Stimulated activated CD4-positive, alpha-beta T cell treated with anti-CD3 and anti-CD28 coated beads, Interleukin-12 subunit alpha, Interleukin-12 subunit beta, amount 100 ng/mL, for 4 hours (primary cell): ENCODE measurements around the gene ZC3H18.

ENCODE experiments used
- DNase-seq: peaks from one replicate; pipeline ENCODE4 v3.0.0-alpha.2; 2020

Gene ZC3H18

DNA sequence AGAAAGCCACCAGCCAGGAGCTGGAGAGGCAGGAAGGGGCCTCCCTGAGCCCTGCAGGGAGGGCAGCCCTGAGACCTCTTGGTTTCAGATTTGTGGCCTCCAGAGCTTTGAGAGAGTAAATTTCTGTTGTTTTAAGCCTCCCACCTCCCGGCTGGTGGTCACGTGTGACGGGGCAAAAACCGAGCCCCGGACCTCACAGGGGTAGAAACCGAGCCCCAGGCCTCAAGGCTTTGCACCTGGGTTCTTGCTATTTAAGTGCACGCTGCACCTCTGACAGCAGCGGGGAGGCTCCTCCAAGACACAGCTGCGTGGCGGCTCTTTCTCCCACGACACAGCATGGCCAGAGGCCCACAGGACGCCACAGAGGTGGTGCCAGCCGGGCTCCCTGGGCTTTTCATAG is 17.4 kb upstream of the ZC3H18 start:
- no peak for DNase-seq

DNA sequence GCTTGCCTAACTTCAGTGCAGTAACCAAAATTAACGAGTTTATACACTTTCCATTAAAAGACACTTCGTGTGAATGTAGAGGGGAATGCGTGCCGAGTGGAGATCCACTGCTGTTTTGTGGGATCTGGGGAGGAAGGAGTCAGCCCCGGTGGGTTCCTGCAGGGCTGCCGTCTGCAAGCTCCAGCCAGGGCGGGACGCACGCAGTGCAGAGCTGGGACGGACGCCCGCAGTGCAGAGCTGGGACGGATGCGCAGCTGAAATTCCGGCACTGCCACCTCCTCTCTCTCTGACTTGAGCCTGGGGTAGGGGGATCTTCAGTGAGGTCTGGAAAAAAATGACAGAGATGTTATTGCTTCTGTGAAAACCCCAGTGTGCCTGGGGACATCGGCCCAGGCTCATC is 16.5 kb upstream of the ZC3H18 start:
- no peak for DNase-seq

DNA sequence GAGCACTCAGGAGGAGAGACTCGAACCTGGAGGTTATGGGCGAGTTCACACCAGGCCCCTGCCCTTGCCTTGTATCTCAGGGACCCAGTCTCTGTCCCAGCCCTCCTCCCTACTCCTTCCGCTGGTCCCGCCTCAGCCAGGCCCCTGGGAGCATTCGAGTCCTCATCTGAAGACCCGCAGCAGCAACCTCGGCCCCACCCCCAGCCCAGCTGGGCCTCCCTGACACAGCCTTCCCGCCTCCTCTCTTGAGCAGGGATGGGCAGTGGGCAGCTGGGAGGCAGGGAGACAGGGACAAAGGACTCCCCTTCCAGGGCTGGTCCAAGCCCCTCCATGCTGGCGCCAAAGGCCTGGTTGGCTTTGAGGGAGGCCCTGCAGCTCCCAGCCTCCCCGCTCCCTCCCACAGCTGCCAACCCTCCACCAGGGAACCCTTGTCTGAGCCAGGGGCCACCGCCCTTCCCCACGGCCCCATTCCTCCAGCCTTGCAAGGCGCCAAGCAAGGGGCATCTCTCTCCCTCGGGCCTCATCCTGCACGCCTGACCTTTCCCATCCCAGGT is 15.4 kb upstream of the ZC3H18 start:
- DNase-seq = no peak

DNA sequence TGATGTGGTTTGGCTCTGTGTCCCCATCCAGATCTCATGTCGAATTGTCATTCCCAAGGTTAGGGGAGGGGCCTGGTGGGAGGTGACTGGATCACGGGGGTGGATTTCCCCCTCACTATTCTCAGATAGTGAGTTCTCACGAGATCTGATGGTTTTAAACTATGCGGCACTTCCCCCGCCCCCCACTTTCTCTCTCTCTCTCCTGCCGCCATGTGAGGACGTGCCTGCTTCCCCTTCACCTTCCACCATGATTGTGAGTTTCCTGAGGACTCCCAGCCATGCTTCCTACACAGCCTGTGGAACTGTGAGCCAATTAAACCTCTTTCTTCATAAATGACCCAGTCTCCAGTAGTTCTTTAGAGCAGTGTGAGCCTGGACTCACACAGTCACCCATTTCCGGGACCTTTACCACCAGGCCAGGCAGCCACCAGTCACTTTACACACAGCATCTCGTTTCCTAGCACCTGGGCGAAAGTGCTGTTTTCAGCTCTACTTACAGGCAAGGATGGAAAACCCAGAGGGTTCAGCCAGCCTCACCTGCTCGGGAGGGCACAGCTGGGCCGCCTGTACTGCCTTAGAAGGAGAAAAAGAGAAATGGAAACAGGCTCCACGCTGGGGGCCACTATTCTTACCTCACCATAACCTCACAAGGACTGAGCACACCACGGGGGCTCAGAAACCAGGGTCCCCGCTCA is 13.8 kb upstream of the ZC3H18 start:
- no peak for DNase-seq

DNA sequence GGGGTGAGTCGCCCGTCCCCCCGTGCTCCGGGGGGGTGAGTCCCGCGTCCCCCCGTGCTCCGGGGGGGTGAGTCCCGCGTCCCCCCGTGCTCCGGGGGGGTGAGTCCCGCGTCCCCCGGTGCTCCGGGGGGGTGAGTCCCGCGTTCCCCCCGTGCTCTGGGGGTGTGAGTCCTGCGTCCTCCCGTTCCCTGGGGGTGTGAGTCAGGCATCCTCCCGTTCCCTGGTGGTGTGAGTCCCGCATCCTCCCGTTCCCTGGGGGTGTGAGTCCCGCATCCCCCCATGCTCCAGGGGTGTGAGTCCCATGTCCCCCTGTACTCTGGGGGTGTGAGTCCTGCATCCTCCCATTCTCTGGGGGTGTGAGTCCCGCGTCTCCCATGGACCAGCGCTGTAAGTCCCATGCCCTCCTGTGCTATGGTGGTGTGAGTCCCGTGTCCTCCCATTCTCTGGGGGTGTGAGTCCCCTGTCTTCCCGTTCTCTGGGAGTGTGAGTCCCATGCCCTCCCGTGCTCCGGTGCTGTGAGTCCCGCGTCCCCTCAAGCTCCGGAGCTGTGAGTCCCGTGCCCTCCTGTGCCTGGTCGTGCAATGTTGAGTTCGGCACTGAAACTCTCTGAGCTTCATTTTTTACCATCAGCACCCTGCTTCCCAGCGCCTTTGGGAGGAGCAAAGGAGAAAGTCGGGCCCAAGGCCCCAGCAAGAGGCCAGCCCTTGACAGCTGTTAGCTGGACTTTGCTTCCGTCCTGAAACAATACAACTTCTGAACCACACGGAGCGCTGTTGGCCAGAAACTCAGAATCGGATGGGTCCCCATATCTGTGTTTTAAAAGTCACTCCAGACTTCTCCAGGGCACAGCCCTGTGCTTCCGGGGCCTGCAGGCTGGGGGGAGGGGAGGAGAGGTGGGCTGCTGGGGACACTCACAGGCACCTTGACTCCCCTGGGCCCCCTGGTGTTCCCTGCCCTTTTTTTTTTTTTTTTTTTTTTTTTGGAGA is 11.5 kb upstream of the ZC3H18 start:
- DNase-seq = no peak

DNA sequence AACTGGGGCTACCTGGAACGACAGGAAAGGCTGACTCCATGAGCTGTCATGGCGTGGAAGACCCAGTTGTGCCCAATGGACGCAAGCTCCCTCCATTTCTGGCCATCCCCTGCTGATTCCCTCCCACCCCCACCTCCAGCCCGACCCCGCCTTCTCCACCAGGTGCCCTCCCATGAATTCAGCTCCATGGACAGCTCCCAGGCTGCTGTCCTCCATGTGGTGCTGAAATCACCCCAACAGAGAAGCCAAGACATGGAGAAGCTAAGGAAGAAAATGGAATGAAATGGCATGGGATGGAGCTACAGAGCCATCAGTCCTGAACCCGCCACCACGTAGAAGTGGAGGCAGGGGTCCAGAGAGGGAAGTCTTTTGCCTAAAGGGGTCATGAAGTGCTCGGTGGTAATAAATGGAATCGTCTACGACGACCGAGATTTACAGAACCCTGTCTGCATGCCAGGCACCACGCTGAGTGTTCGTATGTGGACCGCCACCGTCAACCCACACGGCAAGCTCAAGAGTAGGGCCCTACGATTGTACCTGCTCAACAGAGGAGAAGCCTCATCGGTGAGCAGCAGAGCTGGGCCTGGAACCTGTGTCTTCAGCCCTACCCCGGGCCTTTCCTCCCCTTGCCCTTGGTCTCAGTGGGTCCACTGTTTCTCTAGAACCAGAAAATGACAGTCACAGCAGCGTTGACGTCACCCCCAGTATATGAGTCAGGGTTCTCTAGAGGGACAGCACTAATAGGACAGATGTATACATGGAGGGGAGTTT is 9.3 kb upstream of the ZC3H18 start:
- no peak for DNase-seq

DNA sequence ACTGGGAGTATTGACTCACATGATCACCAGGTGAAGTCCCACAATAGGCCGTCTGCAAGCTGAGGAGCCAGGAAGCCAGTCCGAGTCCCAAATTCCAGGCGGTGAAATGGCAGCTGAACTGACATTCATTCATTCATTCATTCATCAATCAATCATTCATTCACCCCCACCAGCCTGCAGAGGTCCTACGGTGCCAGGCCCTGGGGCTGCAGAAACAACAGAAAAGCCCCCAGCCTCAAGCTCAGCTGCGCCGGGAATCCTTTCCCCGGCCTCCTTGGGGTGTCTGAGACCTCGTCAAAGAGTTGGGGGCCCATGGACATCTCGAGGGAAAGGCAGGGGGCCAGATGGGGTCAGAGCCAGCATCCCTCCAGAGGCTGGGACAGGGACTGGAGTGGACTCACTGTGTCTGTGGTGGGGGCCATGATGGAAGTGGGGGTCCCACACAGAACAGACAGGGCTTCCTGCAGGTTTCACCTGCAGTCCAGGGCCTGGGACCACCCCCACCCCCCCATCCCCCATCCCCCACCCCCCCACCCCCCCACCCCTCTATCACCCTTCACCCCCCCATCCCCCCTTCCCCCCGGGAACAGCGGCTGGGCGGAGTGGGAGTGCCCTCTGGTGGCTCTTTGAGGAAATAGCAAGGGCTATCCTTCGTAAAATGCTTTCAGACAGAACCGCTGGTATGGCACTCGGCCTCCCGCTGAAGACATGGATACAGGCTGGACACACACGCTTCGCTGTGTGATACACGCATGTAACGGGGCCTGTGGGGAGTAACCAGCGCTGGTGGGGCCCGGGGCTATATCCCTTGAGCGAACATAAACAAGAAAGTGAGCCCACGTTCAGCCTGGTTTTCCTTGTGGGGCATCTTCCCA is 8.5 kb upstream of the ZC3H18 start:
- peak; percentile 38 for DNase-seq

DNA sequence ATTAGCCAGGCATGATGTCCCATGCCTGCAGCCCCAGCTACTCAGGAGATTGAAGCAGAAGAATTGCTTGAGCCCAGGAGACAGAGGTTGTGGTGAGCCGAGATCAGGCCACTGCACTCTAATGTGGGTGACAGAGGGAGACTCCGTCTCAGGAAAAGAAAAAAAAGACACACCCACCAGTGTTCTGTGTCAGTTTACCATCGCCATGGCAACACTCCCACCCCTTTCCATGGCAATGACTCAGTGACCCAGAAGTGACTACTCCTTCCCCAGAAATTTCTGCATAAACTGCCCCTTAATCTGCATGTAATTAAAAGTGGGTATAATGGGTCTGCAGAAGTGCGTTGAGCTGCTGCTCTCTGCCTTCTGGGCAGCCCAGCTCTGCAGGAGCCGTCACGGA is 4.0 kb upstream of the ZC3H18 start:
- peak; percentile 61 for DNase-seq

DNA sequence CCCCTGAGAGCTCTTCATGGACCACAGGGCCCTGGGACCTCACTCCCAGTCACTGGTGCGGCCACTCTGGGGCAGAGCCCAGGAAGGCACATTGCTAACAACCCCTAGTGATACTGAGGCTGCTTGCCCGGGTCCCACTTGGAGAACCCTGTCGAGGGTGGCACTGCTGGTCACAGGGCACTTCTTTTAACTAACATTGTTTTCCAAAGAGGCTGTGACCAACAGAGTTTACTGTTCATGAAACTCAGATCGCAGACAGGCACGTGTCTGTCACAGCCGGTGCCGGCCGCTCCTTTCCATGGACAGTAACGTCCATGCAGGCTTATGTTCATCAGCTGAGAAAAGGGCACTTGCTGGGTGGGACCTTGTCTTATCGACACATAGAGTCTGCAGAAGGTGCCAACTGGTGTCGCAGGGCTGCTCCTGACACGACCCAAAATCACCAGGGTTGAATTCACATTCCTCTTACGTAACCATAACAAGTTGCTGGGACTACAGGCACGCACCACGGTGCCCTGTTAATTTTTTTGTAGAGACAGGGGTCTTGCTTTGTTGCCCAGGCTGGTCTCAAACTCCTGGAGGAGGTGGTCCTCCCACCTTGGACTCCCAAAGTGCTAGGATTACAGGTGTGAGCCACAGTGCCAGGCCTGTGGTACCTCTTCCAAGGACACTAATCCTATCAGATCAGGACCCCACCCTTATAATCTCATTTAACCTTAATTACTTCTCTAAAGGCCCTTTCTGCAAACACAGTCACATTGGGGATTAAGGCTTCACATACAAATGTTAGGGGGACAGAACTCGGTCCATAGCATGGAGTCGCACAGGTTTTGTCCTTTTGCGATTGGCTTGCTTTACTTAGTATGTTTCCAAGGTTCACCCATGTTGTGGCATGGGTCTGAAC is 1.2 kb upstream of the ZC3H18 start:
- no peak for DNase-seq

DNA sequence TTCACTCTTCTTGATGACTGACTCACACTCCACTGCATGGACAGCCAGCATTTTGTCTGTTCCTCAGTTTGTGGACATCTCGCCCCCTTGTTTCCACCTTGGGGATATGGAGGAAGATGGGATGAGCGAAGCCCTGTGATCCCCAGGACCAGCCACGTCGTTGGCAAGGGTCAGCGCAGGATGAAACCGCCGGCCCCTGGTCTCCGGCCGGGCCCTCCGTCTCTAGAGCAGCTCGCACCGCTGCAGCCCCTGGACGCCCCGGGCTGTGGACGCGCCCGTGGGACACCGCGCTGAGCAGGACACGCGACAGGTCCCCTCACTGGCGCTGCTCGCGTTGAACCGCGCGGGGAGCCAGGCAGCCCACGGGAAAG is 604 bp upstream of the ZC3H18 start:
- DNase-seq = no peak

DNA sequence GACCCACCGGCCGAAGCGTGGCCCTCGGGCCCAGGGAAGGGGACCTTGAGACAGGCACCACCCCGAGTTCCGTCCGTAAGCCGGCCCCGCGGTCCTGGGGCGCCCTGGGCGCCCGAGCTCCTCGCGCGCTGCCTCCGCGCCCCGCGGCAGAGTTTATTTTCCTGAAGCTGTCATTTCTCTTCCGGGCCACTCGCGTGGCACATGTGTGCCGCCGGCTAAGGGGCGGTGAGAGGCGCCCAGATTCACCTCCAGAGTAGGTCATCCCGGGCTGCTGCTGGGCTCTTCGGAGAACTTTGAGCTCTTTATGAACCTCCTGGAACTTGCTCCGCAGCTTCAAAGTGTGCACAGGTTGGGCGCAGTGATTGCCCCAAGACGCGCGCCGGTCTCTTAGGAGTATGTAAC is 489 bp downstream of the ZC3H18 start:
- DNase-seq = peak; percentile 43

DNA sequence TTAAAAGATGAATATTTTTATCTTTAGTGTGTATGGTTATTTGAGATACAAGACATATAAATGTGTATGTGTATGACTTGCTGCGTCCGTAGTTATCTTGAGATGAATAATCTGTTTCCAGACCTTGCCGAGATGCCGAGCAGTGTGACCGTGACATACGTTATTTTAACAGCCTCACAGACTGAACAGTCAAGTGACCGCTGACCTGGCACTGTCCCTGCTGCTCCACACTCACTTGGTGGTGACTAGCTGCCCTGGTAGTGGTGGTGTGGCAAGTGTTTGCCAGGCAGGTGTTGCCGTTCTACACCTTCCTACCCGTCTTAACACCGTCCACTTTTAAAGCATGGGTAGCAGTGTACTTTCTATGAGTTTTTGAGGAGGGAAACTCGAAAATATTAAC is 5.0 kb downstream of the ZC3H18 start:
- DNase-seq = no peak

DNA sequence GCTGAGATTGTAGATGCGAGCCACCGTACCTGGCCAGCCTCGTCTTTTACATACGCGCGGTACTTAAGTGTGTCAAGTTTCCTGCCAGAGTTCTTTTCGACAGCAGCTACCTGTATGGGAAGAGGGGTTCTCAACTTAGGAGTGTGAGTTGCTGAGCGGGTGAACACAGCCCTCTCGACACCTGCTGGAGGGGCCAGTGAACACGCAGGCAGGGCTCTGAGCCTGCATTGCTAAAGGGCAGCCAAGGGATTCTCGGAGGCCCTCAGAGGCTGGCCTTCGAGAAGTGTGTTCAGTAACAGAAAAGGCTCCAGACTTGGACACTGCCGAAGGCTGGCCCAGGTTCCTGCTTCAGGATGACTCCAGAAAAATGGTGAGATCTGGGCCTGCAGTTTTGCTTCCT is 6.1 kb downstream of the ZC3H18 start:
- DNase-seq = no peak

DNA sequence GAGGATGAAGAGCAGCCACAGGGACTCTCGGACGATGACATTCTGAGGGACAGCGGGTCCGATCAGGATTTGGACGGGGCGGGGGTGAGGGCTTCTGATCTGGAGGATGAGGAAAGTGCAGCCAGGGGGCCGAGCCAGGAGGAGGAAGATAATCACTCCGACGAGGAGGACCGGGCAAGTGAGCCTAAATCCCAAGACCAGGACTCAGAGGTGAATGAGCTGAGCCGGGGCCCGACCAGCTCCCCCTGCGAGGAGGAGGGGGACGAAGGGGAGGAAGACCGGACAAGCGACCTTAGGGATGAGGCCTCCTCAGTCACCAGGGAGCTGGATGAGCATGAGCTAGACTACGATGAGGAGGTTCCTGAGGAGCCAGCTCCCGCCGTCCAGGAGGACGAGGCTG is 7.0 kb downstream of the ZC3H18 start:
- DNase-seq = no peak

DNA sequence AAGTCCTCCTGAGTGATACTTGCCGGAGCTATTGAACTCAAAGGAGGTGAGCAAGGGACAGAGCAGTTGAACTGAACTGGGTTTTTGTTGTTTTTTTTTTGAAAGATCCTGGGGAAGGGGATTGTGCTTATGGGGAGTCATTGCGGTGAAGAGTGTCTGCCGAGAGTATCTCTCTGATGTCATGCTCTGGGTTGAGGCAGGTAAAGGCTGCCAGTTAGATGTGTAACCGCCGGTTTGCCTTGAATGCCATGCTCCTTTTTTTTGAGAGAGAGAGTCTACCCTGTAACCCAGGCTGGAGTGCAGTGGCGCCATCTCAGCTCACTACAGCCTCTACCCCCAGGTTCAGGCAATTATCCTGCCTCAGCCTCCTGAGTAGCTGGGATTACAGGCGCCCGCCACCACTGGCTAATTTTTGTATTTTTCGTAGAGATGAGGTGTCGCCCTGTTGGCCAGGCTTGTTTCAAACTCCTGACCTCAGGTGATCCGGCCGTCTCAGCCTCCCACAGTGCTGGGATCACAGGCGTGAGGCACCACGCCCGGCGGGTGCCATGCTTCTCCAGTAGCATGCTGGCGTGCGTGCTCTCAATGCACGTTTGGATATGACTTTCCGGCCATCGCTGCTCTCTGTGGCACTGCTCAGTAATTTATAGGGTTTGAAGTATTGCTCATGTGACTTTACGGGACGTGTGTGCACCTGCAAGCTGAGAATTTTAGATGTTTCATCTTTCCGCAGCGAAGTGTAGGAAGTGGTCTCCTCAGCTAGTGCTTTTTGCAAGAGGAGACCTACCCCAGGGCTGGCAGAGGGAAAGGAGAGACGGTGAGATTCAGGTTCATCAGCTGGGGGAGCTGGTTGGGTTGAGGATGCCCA is 8.5 kb downstream of the ZC3H18 start:
- no peak for DNase-seq

DNA sequence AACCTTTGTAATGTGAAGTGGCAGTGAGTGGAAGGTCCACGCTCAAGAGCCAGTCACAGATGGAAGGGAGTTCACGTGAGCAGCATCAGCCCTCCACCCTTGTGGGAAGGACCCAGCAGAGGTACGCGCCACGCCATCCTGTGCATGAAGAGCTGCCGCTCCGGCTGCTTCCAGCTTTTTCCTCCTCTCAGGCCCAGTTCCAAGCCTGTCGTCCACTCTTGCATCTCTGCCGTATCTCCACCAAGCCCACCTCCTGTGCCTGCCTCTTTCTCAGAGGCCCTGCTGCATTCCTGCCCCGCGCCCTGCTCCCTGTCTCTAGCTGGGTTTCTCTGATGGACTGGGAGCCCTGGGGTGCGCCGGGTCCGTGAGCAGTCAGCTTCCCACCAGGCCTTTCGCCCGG is 10.2 kb downstream of the ZC3H18 start:
- no peak for DNase-seq

DNA sequence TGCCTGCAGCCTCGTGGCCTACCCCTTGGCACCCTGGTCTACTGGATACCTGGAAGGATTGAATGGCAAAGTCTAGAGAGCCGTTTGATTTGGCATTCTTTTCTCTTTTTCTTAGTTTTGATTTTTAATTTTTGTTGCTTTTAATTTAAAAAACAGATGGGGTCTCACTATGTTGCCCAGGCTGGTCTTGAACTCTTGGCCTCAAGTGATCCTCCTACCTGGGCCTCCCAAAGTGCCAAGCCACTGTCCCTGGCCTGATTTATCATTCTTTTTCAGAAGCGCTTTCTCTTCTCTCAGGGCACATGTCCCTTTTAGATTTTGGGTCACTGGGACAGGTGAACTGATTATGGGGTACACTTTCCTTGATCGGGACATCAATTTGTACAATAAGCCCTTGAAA is 10.8 kb downstream of the ZC3H18 start:
- no peak for DNase-seq

DNA sequence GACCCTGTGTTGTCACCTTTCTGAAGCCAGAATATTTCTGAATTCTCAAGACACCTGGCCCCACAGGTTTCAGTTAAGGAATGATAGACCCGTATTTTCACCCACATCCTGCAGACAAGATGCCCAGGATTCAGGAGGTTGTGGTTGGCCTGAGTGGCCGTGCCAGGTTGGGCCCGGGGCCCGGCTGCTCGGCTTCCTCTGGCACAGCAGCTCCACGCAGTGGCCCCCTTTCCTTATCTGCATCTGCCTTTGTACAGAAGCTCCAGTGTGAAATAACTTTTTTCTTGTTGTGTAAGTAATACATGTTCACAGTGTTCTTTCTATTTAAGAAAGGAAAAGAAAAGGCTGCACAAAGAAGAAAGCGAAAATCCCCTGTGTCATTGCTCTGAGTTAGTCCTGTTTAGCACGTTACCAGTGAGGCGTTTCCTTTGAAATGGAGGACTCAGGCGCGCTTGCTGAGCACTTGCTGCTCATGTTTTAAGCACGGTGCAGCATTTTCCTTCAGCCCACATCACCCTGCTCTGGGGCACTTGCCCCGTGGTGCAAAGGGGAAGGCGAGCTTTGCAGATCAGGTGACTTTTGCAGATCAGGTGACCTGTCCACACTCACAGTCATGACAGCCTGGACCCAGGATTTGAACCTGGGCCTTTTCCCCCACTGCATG is 12.8 kb downstream of the ZC3H18 start:
- no peak for DNase-seq

DNA sequence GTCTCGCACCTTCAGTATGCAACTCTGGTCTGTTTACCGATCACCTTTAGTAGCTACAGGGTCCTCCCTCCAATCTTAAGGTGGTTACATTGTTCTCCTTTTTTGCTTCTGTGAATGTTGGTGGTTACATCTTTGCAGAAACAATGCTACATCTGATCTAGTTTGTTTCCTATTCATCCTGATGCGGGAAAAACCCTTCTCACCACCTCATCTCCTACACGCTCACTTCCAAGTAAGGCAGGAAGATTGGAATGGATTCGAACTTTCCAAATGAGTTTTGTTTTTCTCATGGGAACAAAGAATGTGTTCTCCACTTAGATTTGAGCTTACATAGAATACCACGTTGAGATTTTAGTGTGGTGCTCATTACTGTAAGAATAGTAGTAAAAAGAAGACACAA is 14.5 kb downstream of the ZC3H18 start:
- DNase-seq = no peak

DNA sequence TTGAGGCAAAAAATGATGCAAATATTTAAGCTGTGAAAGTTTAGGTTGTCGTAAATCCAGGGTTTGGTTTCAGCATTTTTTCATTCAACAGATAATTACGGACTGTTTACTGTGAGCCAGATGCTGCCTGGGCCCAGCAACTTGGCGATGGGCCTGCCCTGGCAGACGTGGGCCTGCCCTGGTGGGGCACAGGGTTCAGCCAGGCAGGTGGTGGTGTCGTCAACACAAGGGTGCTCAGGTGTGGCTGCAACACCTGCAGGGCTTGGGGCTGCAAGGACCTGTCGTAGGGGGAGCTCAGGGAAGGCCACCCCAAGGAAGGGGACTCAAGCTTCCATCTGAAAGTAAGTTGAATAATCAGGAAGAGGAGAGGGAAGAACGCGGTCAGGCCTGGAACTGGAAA is 15.1 kb downstream of the ZC3H18 start:
- no peak for DNase-seq
